ENCODE measurements around the gene SARDH.

DNA sequence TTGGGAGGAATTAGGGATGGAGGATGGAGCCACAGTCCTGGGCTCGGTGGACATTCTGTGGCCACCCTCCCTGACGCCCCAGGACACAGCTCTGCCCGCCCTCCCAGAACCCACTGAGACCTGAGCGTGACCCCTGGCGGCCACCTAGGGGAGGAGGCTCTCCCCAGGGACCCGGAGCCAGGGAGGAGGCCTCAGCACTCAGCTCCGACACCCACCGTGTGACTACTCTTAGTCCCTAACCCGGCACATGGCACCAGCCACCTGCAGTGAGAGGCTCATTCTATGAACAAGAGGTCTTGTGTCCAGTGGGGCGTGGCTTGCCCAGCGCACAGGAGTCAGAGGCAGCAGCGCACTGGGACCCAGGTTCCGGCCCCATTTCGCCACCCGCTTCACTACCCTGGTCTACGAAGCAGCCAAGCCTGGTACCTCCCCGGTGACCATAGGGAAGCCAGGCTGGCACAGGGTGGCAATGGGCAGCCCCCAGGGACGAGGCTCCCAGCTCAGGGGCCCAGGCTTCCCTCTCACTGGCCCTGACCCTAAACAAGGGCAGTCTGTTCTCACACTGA lies 10.2 kb downstream of the SARDH start:
- no peak for TF ChIP-seq EZH2phosphoT487 (IDR thresholded peaks at IDR 0.05; ENCODE audit: borderline replicate concordance)
- TF ChIP-seq, protein P1, sequence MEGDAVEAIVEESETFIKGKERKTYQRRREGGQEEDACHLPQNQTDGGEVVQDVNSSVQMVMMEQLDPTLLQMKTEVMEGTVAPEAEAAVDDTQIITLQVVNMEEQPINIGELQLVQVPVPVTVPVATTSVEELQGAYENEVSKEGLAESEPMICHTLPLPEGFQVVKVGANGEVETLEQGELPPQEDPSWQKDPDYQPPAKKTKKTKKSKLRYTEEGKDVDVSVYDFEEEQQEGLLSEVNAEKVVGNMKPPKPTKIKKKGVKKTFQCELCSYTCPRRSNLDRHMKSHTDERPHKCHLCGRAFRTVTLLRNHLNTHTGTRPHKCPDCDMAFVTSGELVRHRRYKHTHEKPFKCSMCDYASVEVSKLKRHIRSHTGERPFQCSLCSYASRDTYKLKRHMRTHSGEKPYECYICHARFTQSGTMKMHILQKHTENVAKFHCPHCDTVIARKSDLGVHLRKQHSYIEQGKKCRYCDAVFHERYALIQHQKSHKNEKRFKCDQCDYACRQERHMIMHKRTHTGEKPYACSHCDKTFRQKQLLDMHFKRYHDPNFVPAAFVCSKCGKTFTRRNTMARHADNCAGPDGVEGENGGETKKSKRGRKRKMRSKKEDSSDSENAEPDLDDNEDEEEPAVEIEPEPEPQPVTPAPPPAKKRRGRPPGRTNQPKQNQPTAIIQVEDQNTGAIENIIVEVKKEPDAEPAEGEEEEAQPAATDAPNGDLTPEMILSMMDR (conservative IDR thresholded peaks at IDR 0.05; ENCODE audit: low read length), result no peak
